ENCODE measurements around the gene ARIH1. TPM values are rescaled to one million over a fixed set of nuclear protein-coding genes. Genes with fewer than 3 reads are reported as not detected.

The ARIH1 gene
- total and polyA plus RNA-seq, 2 of the 4 experiments (the other 2 are of a cell fraction), result 24.0 to 41.2 TPM

- Histone ChIP-seq H3K4me3 (ENCODE audit: insufficient read depth, low read depth, low read length) (peak overlapping the region; percentile 97), H3K27me3 (ENCODE audit: control insufficient read depth, insufficient read depth, low read length) (no peaks in the 10 kb centered on the region), H3K56ac (ENCODE audit: extremely low read depth, insufficient read depth, low read length) (peak overlapping the region; percentile 45), H4K8ac (ENCODE audit: low read depth in 2 of 2, low read length in 2 of 2) (peak overlapping the region; percentile 52 to 57; a peak in 2 of 4 replicates), H3K4me2 (ENCODE audit: low read depth, low read length) (peak overlapping the region; percentile 98), H3K27ac (ENCODE audit: insufficient read depth, low read length) (peak overlapping the region; percentile 98), H3K9me1 (ENCODE audit: insufficient read depth, low read length) (no peaks in the 10 kb centered on the region), H2AFZ (replicated peaks; ENCODE audit: low read length, poor library complexity) (peak overlapping the region; percentile 99), H3K4me1 (ENCODE audit: control insufficient read depth, insufficient read depth, low read length) (peaks cover 2% of the 10 kb centered on the region), H4K20me1 (ENCODE audit: insufficient read depth, low read length) (peaks cover 53% of the 10 kb centered on the region), H2BK120ac (ENCODE audit: low read depth, low read length) (no peak overlapping the region), H2BK15ac (ENCODE audit: low read depth, low read length) (no peak overlapping the region), H3K36me3 (ENCODE audit: control insufficient read depth, insufficient read depth, low read length) (peaks cover 6% of the 10 kb centered on the region; the same call in 1 of the 2 replicates), H3K79me1 (ENCODE audit: low read depth in 1 of 2, low read length in 2 of 2) (peaks cover 0 to 27% of the 10 kb centered on the region in 2 experiments; a peak in 3 of 4 replicates), H3K9me3 (ENCODE audit: control insufficient read depth, insufficient read depth, low read length) (no peaks in the 10 kb centered on the region), H2BK20ac (ENCODE audit: low read depth, low read length) (no peak overlapping the region), H3K4ac (ENCODE audit: low read depth, low read length) (peak overlapping the region; percentile 94), H4K91ac (ENCODE audit: insufficient read depth, low read depth, low read length) (peak overlapping the region; percentile 24; the same call in 1 of the 2 replicates), H3K14ac (replicated peaks; ENCODE audit: low read depth, low read length) (peak overlapping the region; percentile 74), H2AK5ac (ENCODE audit: low read depth, low read length) (peak overlapping the region; percentile 22; the same call in 1 of the 2 replicates), H2AK9ac (replicated peaks; ENCODE audit: low read depth, low read length, poor library complexity) (peak overlapping the region; percentile 97), H2BK5ac (ENCODE audit: low read depth, low read length, poor library complexity, severe bottlenecking) (peak overlapping the region; percentile 79), H3K23ac (ENCODE audit: low read depth, low read length) (peak overlapping the region; percentile 91), H4K5ac (ENCODE audit: low read depth, low read length) (peak overlapping the region; percentile 14; the same call in 1 of the 2 replicates), H3K9ac (ENCODE audit: low read depth, low read length) (peak overlapping the region; percentile 99), H3K18ac (ENCODE audit: low read depth, low read length) (peak overlapping the region; percentile 11; the same call in 1 of the 2 replicates)
- ATAC-seq (ENCODE audit: low read depth), result peak; percentile 62
- in situ Hi-C loops (cut with MboI; ENCODE audit: low sequenced_read_pairs), result no loop called here
- intact Hi-C loops (cut with micrococcal nuclease), result loop anchor here (1.0 to 5.0 kb wide), 2 partner anchors 112 to 163 kb away; no protein-coding TSS in a partner anchor
- ChIA-PET POLR2A (ENCODE audit: unreplicated experiment) (interaction anchor here (0.6 kb wide), 1 partner anchor 121 kb away, joined by 3 read pairs; no protein-coding TSS in a partner anchor), CTCF (no interaction called here)
- BruUV-seq (replicated peaks), result no TSS peak
- DNase-seq, result peak; percentile 68
- 3% methylated on average over 8 of the region's 42 CpGs; no CpG with 5 or more reads in 1 of the 2 experiments for WGBS, 2 experiments (ENCODE audit: extremely low coverage in 2 of 2, insufficient read length in 1 of 2)
- dilution Hi-C loops (cut with HindIII; ENCODE audit: low sequenced_read_pairs, unreplicated experiment), result no loop called here
- peak; percentile 57; the same call in 1 of the 2 replicates for TF ChIP-seq POLR2A (IDR thresholded peaks at IDR 0.05; ENCODE audit: low read depth, low read length)
- no peak for TF ChIP-seq NFE2L2 (IDR thresholded peaks at IDR 0.05; ENCODE audit: low read depth, low read length)
- no peak for TF ChIP-seq MAFK (IDR thresholded peaks at IDR 0.05; ENCODE audit: low read depth, low read length)
- no peak; the same call in 1 of the 2 replicates for TF ChIP-seq MAZ (IDR thresholded peaks at IDR 0.05; ENCODE audit: borderline replicate concordance, low read depth, low read length)
- no peak for TF ChIP-seq SMC3 (IDR thresholded peaks at IDR 0.05; ENCODE audit: low read depth, low read length)
- no peak for TF ChIP-seq BHLHE40 (IDR thresholded peaks at IDR 0.05; ENCODE audit: low read depth, low read length)
- no peak for TF ChIP-seq USF2 (IDR thresholded peaks at IDR 0.05; ENCODE audit: low read depth, low read length)
- TF ChIP-seq CEBPB (IDR thresholded peaks at IDR 0.05; ENCODE audit: low read depth, low read length), result no peak; the same call in 1 of the 2 replicates
- TF ChIP-seq RCOR1 (IDR thresholded peaks at IDR 0.05; ENCODE audit: insufficient replicate concordance, low read length), result no peak
- TF ChIP-seq ELK1 (IDR thresholded peaks at IDR 0.05; ENCODE audit: borderline replicate concordance, low read depth, low read length), result no peak
- TF ChIP-seq MXI1 (IDR thresholded peaks at IDR 0.05; ENCODE audit: borderline replicate concordance, low read depth, low read length), result 0 out of 2 replicates have a peak, but pooled peaks have one; percentile 13
- TF ChIP-seq FOS (IDR thresholded peaks at IDR 0.05; ENCODE audit: low read depth, low read length), result no peak
- 0 out of 2 replicates have a peak, but pooled peaks have one; percentile 7 for TF ChIP-seq CTCF (conservative IDR thresholded peaks at IDR 0.05; ENCODE audit: low read depth, low read length)
These were observed 940 bp downstream of the ARIH1 start for GRCh38 chr15:72474912-72475628.

Data from IMR-90 (cell line).